Osteoblast (primary cell): ENCODE data around the gene FAM3A. TPM values are rescaled to one million over a fixed set of nuclear protein-coding genes. Genes with fewer than 3 reads are reported as not detected.
"Not testable (repeated sequence)": the region's sequence is repeated elsewhere in the genome, so short reads cannot be mapped to it uniquely, and the experiment has no call there.

Source experiments
- DNase-seq: peaks from one replicate; pipeline ENCODE4 v3.0.0; 2011; ENCODE audit warnings: low spot score, mixed read lengths; ENCODE audit not compliant: insufficient read length; ENCODE audit errors: missing footprints
- H2AFZ ChIP-seq: 2 replicates; pipeline ENCODE4 v1.6.0; 2011; ENCODE audit warnings: mild to moderate bottlenecking, low read length
- H3K27ac ChIP-seq: 2 replicates; pipeline ENCODE4 v1.5.1; 2011; ENCODE audit warnings: mild to moderate bottlenecking, low read depth, low read length, moderate library complexity
- H3K27me3 ChIP-seq: 2 replicates; pipeline ENCODE4 v1.6.0; 2012; ENCODE audit warnings: mild to moderate bottlenecking, control low read depth, inconsistent platforms, low read length, moderate library complexity; ENCODE audit not compliant: insufficient read depth
- H3K36me3 ChIP-seq: 2 replicates; pipeline ENCODE4 v1.5.1; 2011; ENCODE audit warnings: mild to moderate bottlenecking, low read length, control low read depth, moderate library complexity; ENCODE audit not compliant: insufficient read depth
- H3K4me1 ChIP-seq: 2 replicates; pipeline ENCODE4 v1.5.1; 2011; ENCODE audit warnings: mild to moderate bottlenecking, low read length, control low read depth, moderate library complexity; ENCODE audit not compliant: insufficient read depth
- H3K4me2 ChIP-seq: 2 replicates; pipeline ENCODE4 v1.6.0; 2011; ENCODE audit warnings: mild to moderate bottlenecking, low read length; ENCODE audit not compliant: insufficient read depth
- H3K4me3 ChIP-seq: fragments of 200-600 bp; sonication (generic); 3 replicates; pipeline ENCODE4 v1.5.1; 2012; ENCODE audit warnings: mild to moderate bottlenecking, low read length, inconsistent platforms; ENCODE audit not compliant: insufficient read depth
- H3K79me2 ChIP-seq: 2 replicates; pipeline ENCODE4 v1.6.0; 2012; ENCODE audit warnings: mild to moderate bottlenecking, low read length, control low read depth, inconsistent platforms; ENCODE audit not compliant: insufficient read depth
- H3K9me3 ChIP-seq: 2 replicates; pipeline ENCODE4 v1.5.1; 2011; ENCODE audit warnings: low read depth, low read length, control low read depth
- H4K20me1 ChIP-seq: 2 replicates; pipeline ENCODE4 v1.6.0; 2012; ENCODE audit warnings: mild to moderate bottlenecking, low read length, control low read depth; ENCODE audit not compliant: insufficient read depth
- CTCF ChIP-seq: IDR thresholded peaks from 2 replicates; pipeline ENCODE4 v1.5.1; 2011; ENCODE audit warnings: mild to moderate bottlenecking, low read depth, low read length, moderate library complexity; ENCODE audit errors: extremely low read depth
- total RNA-seq: library from RNA; depleted of rRNA; stranded (reverse); fragments of >200 nt; gene quantifications from 2 replicates; pipeline ENCODE4 v1.2.3, GENCODE V29; 2012

The FAM3A gene
- total RNA-seq, 1 donor, result 21.4 TPM

- peaks cover 37% of the 10 kb centered on the region for H3K4me1 ChIP-seq
- no peak overlapping the region for H3K4me3 ChIP-seq
- no peaks in the 10 kb centered on the region for H4K20me1 ChIP-seq
- peaks cover 8% of the 10 kb centered on the region for H3K36me3 ChIP-seq
- H3K79me2 ChIP-seq, result peaks cover 36% of the 10 kb centered on the region
- H3K9me3 ChIP-seq, result no peaks in the 10 kb centered on the region
- H3K4me2 ChIP-seq, result peak overlapping the region; percentile 26
- TF ChIP-seq CTCF, result no peak
- peak overlapping the region; percentile 92 for H3K27ac ChIP-seq
- no peaks in the 10 kb centered on the region for H3K27me3 ChIP-seq
- no peak overlapping the region for H2AFZ ChIP-seq
- DNase-seq, result no peak
These were observed 25.5 kb upstream of the FAM3A start for GRCh38 chrX:154541589-154541895.

GRCh38 chrX:154540897-154541535, 25.0 kb upstream of the FAM3A start:
- peak; percentile 75 for DNase-seq

GRCh38 chrX:154540365-154540764, 24.3 kb upstream of the FAM3A start:
- not testable (repeated sequence) for H3K36me3 ChIP-seq, DNase-seq, H3K4me3 ChIP-seq, H4K20me1 ChIP-seq, H3K4me2 ChIP-seq, H2AFZ ChIP-seq, H3K27ac ChIP-seq, H3K27me3 ChIP-seq, H3K9me3 ChIP-seq
- Histone ChIP-seq H3K4me1 (peaks cover 33% of the 10 kb centered on the region), H3K79me2 (peaks cover 32% of the 10 kb centered on the region)

More at GRCh38 chrX:154540897-154541535, 25.0 kb upstream of the FAM3A start:
- H2AFZ ChIP-seq, result no peak overlapping the region
- no peaks in the 10 kb centered on the region for H4K20me1 ChIP-seq
- H3K4me3 ChIP-seq, result no peak overlapping the region
- peak overlapping the region; percentile 92 for H3K27ac ChIP-seq
- H3K79me2 ChIP-seq, result peaks cover 33% of the 10 kb centered on the region
- TF ChIP-seq CTCF, result no peak
- no peaks in the 10 kb centered on the region for H3K9me3 ChIP-seq
- H3K27me3 ChIP-seq, result no peaks in the 10 kb centered on the region
- H3K36me3 ChIP-seq, result peaks cover 8% of the 10 kb centered on the region
- H3K4me1 ChIP-seq, result peaks cover 35% of the 10 kb centered on the region
- peak overlapping the region; percentile 26 for H3K4me2 ChIP-seq

- H3K4me1 ChIP-seq, result peaks cover 27% of the 10 kb centered on the region
- H3K27ac ChIP-seq, result no peak overlapping the region
- no peak overlapping the region for H3K4me2 ChIP-seq
- H3K36me3 ChIP-seq, result peaks cover 8% of the 10 kb centered on the region
- TF ChIP-seq CTCF, result no peak
- peaks cover 22% of the 10 kb centered on the region for H3K79me2 ChIP-seq
- DNase-seq, result peak; percentile 1
- H2AFZ ChIP-seq, result no peak overlapping the region
- H3K27me3 ChIP-seq, result no peaks in the 10 kb centered on the region
- no peaks in the 10 kb centered on the region for H4K20me1 ChIP-seq
- H3K9me3 ChIP-seq, result no peaks in the 10 kb centered on the region
- H3K4me3 ChIP-seq, result no peak overlapping the region
These were observed 23.0 kb upstream of the FAM3A start for GRCh38 chrX:154539077-154539476.
